PC-3 (cell line): ENCODE results near the gene ARHGAP26.

ENCODE experiments used
- EZH2 ChIP-seq: fragments of 300-600 bp; sonication (generic); IDR thresholded peaks from one replicate; pipeline ENCODE4 v1.6.1; 2017; ENCODE audit warnings: antibody characterized with exemption, mild to moderate bottlenecking, low read length; ENCODE audit not compliant: unreplicated experiment
- TF ChIP-seq, protein P1 (sequence below): fragments of 300-600 bp; sonication (generic); conservative IDR thresholded peaks from 2 replicates; pipeline ENCODE4 v1.5.1; 2017; ENCODE audit warnings: antibody characterized with exemption, low read depth, mild to moderate bottlenecking, low read length

DNA sequence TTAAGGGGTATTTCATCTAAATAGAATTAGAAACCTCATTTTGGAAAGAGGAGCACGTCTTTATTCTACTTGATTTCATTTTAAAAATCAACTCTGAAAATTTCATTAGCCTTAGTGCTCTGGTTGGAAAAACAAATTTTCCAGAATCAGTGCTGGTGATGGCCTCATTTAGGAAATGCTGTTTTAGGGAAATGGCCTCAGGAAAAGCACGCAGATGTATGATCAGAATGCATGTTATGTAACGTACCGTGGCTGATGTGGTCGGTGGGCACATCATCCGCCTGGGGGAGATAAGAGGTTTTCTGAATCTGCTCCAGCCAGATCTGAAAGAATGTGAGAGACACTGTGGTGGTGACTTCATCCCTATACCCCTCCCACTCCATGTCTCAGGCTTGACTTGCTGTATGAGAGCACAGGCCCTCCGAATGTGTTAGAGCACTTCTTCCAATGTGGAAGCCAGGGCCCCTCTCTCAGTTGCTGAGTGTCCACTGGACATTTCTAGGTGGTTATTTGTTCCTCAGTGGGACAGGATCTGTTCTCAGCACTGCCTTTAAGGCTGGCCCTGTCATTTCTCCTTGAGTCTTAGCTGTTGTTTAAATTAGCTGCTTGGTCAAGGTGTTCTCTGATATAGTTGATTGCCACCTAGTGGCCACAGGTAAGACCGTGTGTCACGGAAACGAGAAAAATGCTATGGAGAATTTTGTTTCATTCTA lies 96.5 kb downstream of the ARHGAP26 start:
- TF ChIP-seq, protein P1, sequence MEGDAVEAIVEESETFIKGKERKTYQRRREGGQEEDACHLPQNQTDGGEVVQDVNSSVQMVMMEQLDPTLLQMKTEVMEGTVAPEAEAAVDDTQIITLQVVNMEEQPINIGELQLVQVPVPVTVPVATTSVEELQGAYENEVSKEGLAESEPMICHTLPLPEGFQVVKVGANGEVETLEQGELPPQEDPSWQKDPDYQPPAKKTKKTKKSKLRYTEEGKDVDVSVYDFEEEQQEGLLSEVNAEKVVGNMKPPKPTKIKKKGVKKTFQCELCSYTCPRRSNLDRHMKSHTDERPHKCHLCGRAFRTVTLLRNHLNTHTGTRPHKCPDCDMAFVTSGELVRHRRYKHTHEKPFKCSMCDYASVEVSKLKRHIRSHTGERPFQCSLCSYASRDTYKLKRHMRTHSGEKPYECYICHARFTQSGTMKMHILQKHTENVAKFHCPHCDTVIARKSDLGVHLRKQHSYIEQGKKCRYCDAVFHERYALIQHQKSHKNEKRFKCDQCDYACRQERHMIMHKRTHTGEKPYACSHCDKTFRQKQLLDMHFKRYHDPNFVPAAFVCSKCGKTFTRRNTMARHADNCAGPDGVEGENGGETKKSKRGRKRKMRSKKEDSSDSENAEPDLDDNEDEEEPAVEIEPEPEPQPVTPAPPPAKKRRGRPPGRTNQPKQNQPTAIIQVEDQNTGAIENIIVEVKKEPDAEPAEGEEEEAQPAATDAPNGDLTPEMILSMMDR: peak; percentile 79
- no peak for TF ChIP-seq EZH2
